ENCODE measurements around the gene BRAF.

Gene BRAF

DNA sequence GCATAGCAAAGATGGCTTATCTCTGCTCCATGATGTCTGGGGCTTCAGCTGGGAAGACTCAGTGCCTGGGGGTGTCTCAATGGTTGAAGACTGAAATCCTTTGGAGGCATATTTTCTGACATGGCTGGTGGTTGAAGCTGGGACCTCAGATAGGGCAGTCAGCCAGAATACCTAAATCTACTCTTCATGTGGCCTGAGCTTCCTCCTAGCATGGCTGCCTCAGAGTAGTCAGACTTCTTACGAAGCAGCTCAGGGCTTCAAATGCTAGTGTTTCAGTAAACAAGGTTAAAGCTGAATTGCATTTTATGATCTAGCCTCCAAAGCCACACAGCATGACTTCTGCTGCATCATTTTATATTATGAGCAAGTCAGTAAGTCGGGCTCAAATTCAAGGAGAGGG is 2.6 kb upstream of the BRAF start:
- peaks cover 0 to 2% (median 0%) of the 10 kb centered on the region in 5 experiments for H3K9me3 ChIP-seq (ENCODE audit: control extremely low read depth in 1 of 5, control insufficient read depth in 4 of 5, insufficient read depth in 2 of 5, low read depth in 1 of 5, low read length in 4 of 5)
- no peaks in the 10 kb centered on the region for H3K36me3 ChIP-seq (ENCODE audit: control insufficient read depth in 4 of 4, insufficient read depth in 4 of 4, low read length in 3 of 4)
- no peaks in the 10 kb centered on the region for H3K27me3 ChIP-seq (replicated peaks in 2 of 5; ENCODE audit: control insufficient read depth in 4 of 5, insufficient read depth in 5 of 5, low read length in 4 of 5)
- POLR2A ChIA-PET = no interaction called here
- WGBS (ENCODE audit: insufficient coverage) = 95% methylated on average over 2 of the region's 2 CpGs
- H3K4me3 ChIP-seq (ENCODE audit: control insufficient read depth in 1 of 7, extremely low read depth in 1 of 7, insufficient read depth in 4 of 7, low read depth in 2 of 7, low read length in 6 of 7) = no peak overlapping the region
- no peak overlapping the region for H3K27ac ChIP-seq (ENCODE audit: insufficient read depth in 1 of 2, low read depth in 1 of 2, low read length in 2 of 2, poor library complexity in 1 of 2, severe bottlenecking in 2 of 2)
- CTCF ChIA-PET = interaction anchor here (1.1 to 1.4 kb wide), 3 partner anchors 10 to 116 kb away, joined by 3 to 4 read pairs (median 4); no protein-coding TSS in a partner anchor
- H3K4me1 ChIP-seq (ENCODE audit: control extremely low read depth in 1 of 4, control insufficient read depth in 4 of 4, insufficient read depth in 4 of 4, low read length in 3 of 4) = peaks cover 7 to 22% (median 16%) of the 10 kb centered on the region in 4 experiments
- DNase-seq = no peak

DNA sequence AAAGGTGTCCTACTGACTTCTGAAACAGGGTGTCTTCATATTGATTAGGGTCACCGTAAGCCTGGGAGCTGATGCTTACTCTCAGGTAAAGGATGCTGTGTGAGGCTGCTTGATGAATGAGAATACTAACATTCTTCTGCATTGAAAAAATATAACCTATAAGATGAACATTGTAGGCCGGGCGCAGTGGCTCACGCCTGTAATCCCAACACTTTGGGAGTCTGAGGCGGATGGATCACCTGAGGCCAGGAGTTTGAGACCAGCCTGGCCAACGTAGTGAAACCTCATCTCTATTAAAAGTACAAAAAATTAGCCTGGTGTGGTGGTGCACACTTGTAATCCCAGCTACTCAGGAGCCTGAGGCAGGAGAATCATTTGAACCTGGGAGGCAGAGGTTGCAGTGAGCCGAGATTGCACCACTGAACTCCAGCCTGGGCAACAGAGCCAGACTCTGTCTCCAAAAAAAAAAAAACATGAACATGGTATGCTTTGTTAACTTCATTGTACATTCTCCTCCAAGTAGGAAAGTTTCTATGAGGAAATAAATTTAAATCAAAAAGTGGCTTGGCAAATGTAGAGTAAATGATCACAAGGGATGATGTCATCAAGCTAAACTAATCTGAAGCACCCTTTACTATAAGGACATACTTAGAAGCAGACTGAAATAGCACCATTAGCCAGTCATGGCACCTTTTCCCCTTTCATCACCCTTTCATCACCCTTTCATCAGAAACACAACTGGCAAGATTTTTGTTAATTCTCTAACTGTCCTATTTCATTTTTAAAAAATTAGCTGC is 1.5 kb upstream of the BRAF start:
- peaks cover 0 to 2% (median 0%) of the 10 kb centered on the region in 5 experiments for H3K9me3 ChIP-seq (ENCODE audit: control extremely low read depth in 1 of 5, control insufficient read depth in 4 of 5, insufficient read depth in 2 of 5, low read depth in 1 of 5, low read length in 4 of 5)
- no peaks in the 10 kb centered on the region for H3K36me3 ChIP-seq (ENCODE audit: control insufficient read depth in 4 of 4, insufficient read depth in 4 of 4, low read length in 3 of 4)
- WGBS (ENCODE audit: insufficient coverage) = 100% methylated on average over 4 of the region's 7 CpGs
- POLR2A ChIA-PET = no interaction called here
- no peaks in the 10 kb centered on the region for H3K27me3 ChIP-seq (replicated peaks in 2 of 5; ENCODE audit: control insufficient read depth in 4 of 5, insufficient read depth in 5 of 5, low read length in 4 of 5)
- H3K27ac ChIP-seq (ENCODE audit: insufficient read depth in 1 of 2, low read depth in 1 of 2, low read length in 2 of 2, poor library complexity in 1 of 2, severe bottlenecking in 2 of 2) = no peak overlapping the region
- H3K4me3 ChIP-seq (ENCODE audit: control insufficient read depth in 1 of 7, extremely low read depth in 1 of 7, insufficient read depth in 4 of 7, low read depth in 2 of 7, low read length in 6 of 7) = peak overlapping the region in 1 of 7 experiments; percentile 21
- no peak for DNase-seq
- CTCF ChIA-PET = interaction anchor here (0.6 to 1.4 kb wide), 5 partner anchors 12 to 811 kb away, joined by 3 to 4 read pairs (median 3); no protein-coding TSS in a partner anchor
- peaks cover 11 to 27% (median 16%) of the 10 kb centered on the region in 4 experiments for H3K4me1 ChIP-seq (ENCODE audit: control extremely low read depth in 1 of 4, control insufficient read depth in 4 of 4, insufficient read depth in 4 of 4, low read length in 3 of 4)

DNA sequence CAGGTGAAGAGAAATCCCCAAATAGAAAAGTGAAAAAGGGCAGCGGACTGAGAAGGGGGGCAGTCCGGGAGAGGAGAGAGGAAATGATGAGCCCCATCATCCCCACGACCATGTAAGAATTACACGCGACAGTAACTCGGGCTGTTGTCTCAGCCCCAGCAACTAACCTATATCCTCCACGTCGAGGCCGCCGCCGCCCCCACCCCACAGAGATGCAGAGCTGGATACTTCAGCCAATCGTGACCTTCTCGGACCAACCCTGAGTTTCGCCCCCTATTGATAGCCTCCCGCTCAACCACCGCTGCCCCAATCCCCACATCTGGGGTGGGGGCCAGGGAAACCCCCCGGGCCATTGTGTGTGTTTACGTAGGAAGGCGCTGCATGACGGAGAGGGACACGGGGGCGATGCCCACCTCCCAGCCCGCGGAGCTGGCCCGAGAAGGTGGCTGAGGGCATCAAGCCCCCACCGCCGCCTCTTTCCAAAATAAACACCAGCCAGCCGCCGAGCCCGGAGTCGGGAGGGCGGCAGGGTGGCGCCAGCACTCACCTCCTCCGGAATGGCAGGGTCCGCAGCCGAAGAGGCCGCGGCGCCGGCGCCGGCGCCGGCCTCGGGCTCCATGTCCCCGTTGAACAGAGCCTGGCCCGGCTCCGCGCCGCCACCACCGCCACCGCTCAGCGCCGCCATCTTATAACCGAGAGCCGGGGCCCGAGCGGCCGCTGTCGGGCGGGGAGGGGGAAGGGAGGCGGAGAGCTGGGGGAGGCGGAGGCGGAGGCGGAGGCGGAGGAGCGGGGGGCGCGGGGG is 509 bp downstream of the BRAF start:
- peak overlapping the region; percentile 97 to 99 for H3K27ac ChIP-seq (ENCODE audit: insufficient read depth in 1 of 2, low read depth in 1 of 2, low read length in 2 of 2, poor library complexity in 1 of 2, severe bottlenecking in 2 of 2)
- H3K4me1 ChIP-seq (ENCODE audit: control extremely low read depth in 1 of 4, control insufficient read depth in 4 of 4, insufficient read depth in 4 of 4, low read length in 3 of 4) = peaks cover 11 to 27% (median 16%) of the 10 kb centered on the region in 4 experiments
- peak; percentile 88 to 95 (median 95) for DNase-seq
- H3K36me3 ChIP-seq (ENCODE audit: control insufficient read depth in 4 of 4, insufficient read depth in 4 of 4, low read length in 3 of 4) = no peaks in the 10 kb centered on the region
- H3K4me3 ChIP-seq (ENCODE audit: control insufficient read depth in 1 of 7, extremely low read depth in 1 of 7, insufficient read depth in 4 of 7, low read depth in 2 of 7, low read length in 6 of 7) = peak overlapping the region; percentile 81 to 100 (median 91)
- H3K9me3 ChIP-seq (ENCODE audit: control extremely low read depth in 1 of 5, control insufficient read depth in 4 of 5, insufficient read depth in 2 of 5, low read depth in 1 of 5, low read length in 4 of 5) = peaks cover 0 to 2% (median 0%) of the 10 kb centered on the region in 5 experiments
- no peaks in the 10 kb centered on the region for H3K27me3 ChIP-seq (replicated peaks in 2 of 5; ENCODE audit: control insufficient read depth in 4 of 5, insufficient read depth in 5 of 5, low read length in 4 of 5)
- POLR2A ChIA-PET = interaction anchor here (0.8 to 1.5 kb wide), 4 partner anchors 51 to 90 kb away, joined by 3 to 4 read pairs (median 4); partner anchors contain the start of gene MRPS33
- CTCF ChIA-PET = interaction anchor here (0.6 to 1.2 kb wide), 2 partner anchors 35 to 114 kb away, joined by 3 read pairs; no protein-coding TSS in a partner anchor
- 0% methylated on average over 40 of the region's 69 CpGs for WGBS (ENCODE audit: insufficient coverage)

DNA sequence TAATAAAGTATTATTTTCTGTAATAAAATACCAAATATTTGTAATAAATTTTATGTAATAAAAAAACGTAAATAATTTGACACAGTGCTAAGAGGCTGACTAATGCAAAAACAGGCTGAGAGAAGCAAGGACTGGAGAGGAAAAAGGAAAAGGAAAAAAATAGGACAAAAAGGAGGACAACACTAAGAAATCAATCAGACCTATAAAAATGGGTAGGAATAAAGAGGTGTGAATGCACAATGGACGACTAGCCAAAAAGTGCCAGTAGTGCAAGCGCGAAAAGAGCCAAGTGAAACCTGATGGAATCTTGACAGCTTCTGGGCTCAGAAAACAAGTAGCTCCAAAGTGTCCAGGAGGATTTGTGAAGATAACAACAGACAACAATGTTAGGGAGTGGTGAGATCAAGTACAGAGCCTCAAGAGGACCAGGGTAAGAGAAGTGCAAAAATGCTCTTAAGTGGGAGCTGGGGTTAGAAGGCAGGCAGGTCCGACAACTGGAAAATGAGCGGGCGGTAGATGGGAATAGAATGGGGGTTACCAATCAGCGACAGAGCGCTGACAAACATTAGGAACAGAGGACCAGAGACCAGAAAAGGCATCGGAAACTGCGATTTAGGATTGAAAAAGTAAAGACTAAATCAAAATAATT is 1.2 kb downstream of the BRAF start:
- H3K27me3 ChIP-seq (replicated peaks in 2 of 5; ENCODE audit: control insufficient read depth in 4 of 5, insufficient read depth in 5 of 5, low read length in 4 of 5) = no peaks in the 10 kb centered on the region
- WGBS (ENCODE audit: insufficient coverage) = 5% methylated on average over 10 of the region's 11 CpGs
- H3K4me3 ChIP-seq (ENCODE audit: control insufficient read depth in 1 of 7, extremely low read depth in 1 of 7, insufficient read depth in 4 of 7, low read depth in 2 of 7, low read length in 6 of 7) = peak overlapping the region; percentile 81 to 100 (median 91)
- peak overlapping the region; percentile 97 to 99 for H3K27ac ChIP-seq (ENCODE audit: insufficient read depth in 1 of 2, low read depth in 1 of 2, low read length in 2 of 2, poor library complexity in 1 of 2, severe bottlenecking in 2 of 2)
- ChIA-PET POLR2A (interaction anchor here (0.8 to 1.5 kb wide), 3 partner anchors 50 to 91 kb away, joined by 3 to 4 read pairs (median 4); partner anchors contain the start of gene MRPS33), CTCF (interaction anchor here (0.6 to 1.5 kb wide), 4 partner anchors 34 to 114 kb away, joined by 3 to 5 read pairs (median 3); no protein-coding TSS in a partner anchor)
- peak; percentile 6 to 38 (median 25) for DNase-seq
- peaks cover 11 to 27% (median 16%) of the 10 kb centered on the region in 4 experiments for H3K4me1 ChIP-seq (ENCODE audit: control extremely low read depth in 1 of 4, control insufficient read depth in 4 of 4, insufficient read depth in 4 of 4, low read length in 3 of 4)
- H3K9me3 ChIP-seq (ENCODE audit: control extremely low read depth in 1 of 5, control insufficient read depth in 4 of 5, insufficient read depth in 2 of 5, low read depth in 1 of 5, low read length in 4 of 5) = peaks cover 0 to 2% (median 0%) of the 10 kb centered on the region in 5 experiments
- no peaks in the 10 kb centered on the region for H3K36me3 ChIP-seq (ENCODE audit: control insufficient read depth in 4 of 4, insufficient read depth in 4 of 4, low read length in 3 of 4)

DNA sequence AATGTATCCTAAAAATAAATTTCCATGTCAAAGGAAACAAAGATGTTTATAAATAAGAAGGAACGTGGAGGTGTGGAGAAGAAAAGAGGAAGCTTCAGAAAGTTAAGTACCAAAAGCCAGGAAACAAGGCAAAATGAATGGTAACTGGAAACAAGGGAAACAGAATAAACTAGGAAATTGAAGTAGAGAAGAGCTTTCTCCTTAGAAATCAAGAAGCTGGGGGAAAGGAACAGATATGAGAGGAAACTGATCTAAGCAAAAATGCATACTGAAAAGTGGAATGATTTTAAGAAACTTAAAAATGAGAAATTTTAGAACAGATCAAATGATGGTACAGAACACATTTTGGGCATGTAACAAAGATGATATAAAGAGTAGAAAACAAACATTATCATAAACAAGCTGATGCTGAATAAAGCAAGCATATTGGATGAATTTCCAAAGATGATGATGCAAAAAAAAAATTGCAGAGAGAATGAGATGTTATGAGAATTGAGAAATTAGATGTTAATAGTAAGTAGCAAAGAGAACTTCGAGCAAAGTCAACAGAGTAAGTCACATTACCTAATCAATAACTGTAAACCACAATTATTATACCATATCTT is 1.9 kb downstream of the BRAF start:
- ChIA-PET POLR2A (no interaction called here), CTCF (interaction anchor here (0.7 to 1.5 kb wide), 3 partner anchors 33 to 113 kb away, joined by 3 to 5 read pairs (median 3); no protein-coding TSS in a partner anchor)
- no peaks in the 10 kb centered on the region for H3K27me3 ChIP-seq (replicated peaks in 2 of 5; ENCODE audit: control insufficient read depth in 4 of 5, insufficient read depth in 5 of 5, low read length in 4 of 5)
- peaks cover 0 to 2% (median 0%) of the 10 kb centered on the region in 4 experiments for H3K36me3 ChIP-seq (ENCODE audit: control insufficient read depth in 4 of 4, insufficient read depth in 4 of 4, low read length in 3 of 4)
- H3K9me3 ChIP-seq (ENCODE audit: control extremely low read depth in 1 of 5, control insufficient read depth in 4 of 5, insufficient read depth in 2 of 5, low read depth in 1 of 5, low read length in 4 of 5) = peaks cover 0 to 2% (median 0%) of the 10 kb centered on the region in 5 experiments
- H3K4me1 ChIP-seq (ENCODE audit: control extremely low read depth in 1 of 4, control insufficient read depth in 4 of 4, insufficient read depth in 4 of 4, low read length in 3 of 4) = peaks cover 11 to 27% (median 16%) of the 10 kb centered on the region in 4 experiments
- WGBS (ENCODE audit: insufficient coverage) = 0% methylated on average over 1 of the region's 2 CpGs
- DNase-seq = no peak
- peak overlapping the region in 3 of 7 experiments; percentile 81 to 97 (median 89) for H3K4me3 ChIP-seq (ENCODE audit: control insufficient read depth in 1 of 7, extremely low read depth in 1 of 7, insufficient read depth in 4 of 7, low read depth in 2 of 7, low read length in 6 of 7)
- H3K27ac ChIP-seq (ENCODE audit: insufficient read depth in 1 of 2, low read depth in 1 of 2, low read length in 2 of 2, poor library complexity in 1 of 2, severe bottlenecking in 2 of 2) = peak overlapping the region in 1 of 2 experiments; percentile 99

DNA sequence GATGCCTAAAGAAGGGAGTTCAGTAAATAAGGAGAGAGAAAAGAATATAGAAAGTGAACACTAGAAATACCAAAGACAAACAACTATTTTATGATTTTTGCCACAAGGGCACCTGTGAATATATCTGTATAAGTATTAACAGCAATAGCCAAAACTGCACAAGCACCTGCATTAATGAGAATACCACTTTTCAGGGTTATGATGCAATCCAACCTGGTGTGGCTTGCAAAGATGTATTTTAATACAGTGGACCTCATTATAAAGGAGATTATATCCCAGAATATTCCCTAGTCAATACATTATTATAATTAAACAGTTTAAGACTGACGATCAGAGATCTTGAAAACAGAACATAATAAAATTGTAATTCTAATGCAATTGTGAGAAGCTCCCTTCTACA is 4.0 kb downstream of the BRAF start:
- ChIA-PET CTCF (interaction anchor here (1.5 kb wide), 1 partner anchor 26 kb away, joined by 3 read pairs; no protein-coding TSS in a partner anchor), POLR2A (no interaction called here)
- WGBS (ENCODE audit: insufficient coverage) = no CpG with 5 or more reads among the region's 1 CpG

More for the DNA sequence above, 4.0 kb downstream of the BRAF start:
- H3K4me1 ChIP-seq (ENCODE audit: control extremely low read depth in 1 of 4, control insufficient read depth in 4 of 4, insufficient read depth in 4 of 4, low read length in 3 of 4) = peaks cover 13 to 36% (median 21%) of the 10 kb centered on the region in 4 experiments
- no peak for DNase-seq
- no peak overlapping the region for H3K4me3 ChIP-seq (ENCODE audit: control insufficient read depth in 1 of 7, extremely low read depth in 1 of 7, insufficient read depth in 4 of 7, low read depth in 2 of 7, low read length in 6 of 7)
- H3K9me3 ChIP-seq (ENCODE audit: control extremely low read depth in 1 of 5, control insufficient read depth in 4 of 5, insufficient read depth in 2 of 5, low read depth in 1 of 5, low read length in 4 of 5) = no peaks in the 10 kb centered on the region
- no peaks in the 10 kb centered on the region for H3K27me3 ChIP-seq (replicated peaks in 2 of 5; ENCODE audit: control insufficient read depth in 4 of 5, insufficient read depth in 5 of 5, low read length in 4 of 5)
- H3K27ac ChIP-seq (ENCODE audit: insufficient read depth in 1 of 2, low read depth in 1 of 2, low read length in 2 of 2, poor library complexity in 1 of 2, severe bottlenecking in 2 of 2) = no peak overlapping the region
- peaks cover 0 to 2% (median 0%) of the 10 kb centered on the region in 4 experiments for H3K36me3 ChIP-seq (ENCODE audit: control insufficient read depth in 4 of 4, insufficient read depth in 4 of 4, low read length in 3 of 4)
